K562 (cell line): ENCODE results near the gene DLX2. TPM values are rescaled to one million over a fixed set of nuclear protein-coding genes. Genes with fewer than 3 reads are reported as not detected.

ENCODE experiments used
- ATF6 ChIP-seq: sonication (generic); formaldehyde crosslinking; IDR thresholded peaks from 2 replicates; pipeline ENCODE4 v1.4.0; 2020; ENCODE audit warnings: mild to moderate bottlenecking, missing genetic modification reagents
- BCOR ChIP-seq: fragments of 450-650 bp; IDR thresholded peaks from 2 replicates; pipeline ENCODE4 v1.6.1; 2016
- ERF ChIP-seq: fragments of 450-650 bp; formaldehyde crosslinking; IDR thresholded peaks from 2 replicates; pipeline ENCODE4 v1.4.0; 2020; ENCODE audit warnings: mild to moderate bottlenecking, mixed read lengths
- ESRRB ChIP-seq: fragments of 250-450 bp; sonication (Bioruptor Pico); IDR thresholded peaks from 2 replicates; pipeline ENCODE4 v1.5.0; 2020; ENCODE audit warnings: mild to moderate bottlenecking, moderate library complexity, borderline replicate concordance
- EZH2 ChIP-seq: IDR thresholded peaks from 2 replicates; pipeline ENCODE4 v1.6.1; 2012; ENCODE audit warnings: low read depth, mild to moderate bottlenecking, inconsistent platforms, low read length, borderline replicate concordance
- HDAC1 ChIP-seq, 2 experiments: fragments of 450-650 bp; IDR thresholded peaks; 2 replicates each; pipeline ENCODE4 v1.6.1; 2016 to 2017; ENCODE audit warnings: inconsistent platforms in 1 of 2, mild to moderate bottlenecking in 1 of 2, moderate library complexity in 1 of 2
- HDAC3 ChIP-seq: fragments of 450-650 bp; IDR thresholded peaks from 2 replicates; pipeline ENCODE4 v1.6.1; 2018; ENCODE audit warnings: borderline replicate concordance, mild to moderate bottlenecking, moderate library complexity; ENCODE audit not compliant: partially characterized antibody
- MCM5 ChIP-seq: fragments of 450-650 bp; IDR thresholded peaks from 2 replicates; pipeline ENCODE4 v1.6.1; 2016; ENCODE audit warnings: low read depth
- PKNOX1 ChIP-seq: fragments of 450-650 bp; IDR thresholded peaks from 2 replicates; pipeline ENCODE4 v1.6.1; 2016
- PML ChIP-seq: IDR thresholded peaks from 2 replicates; pipeline ENCODE4 v1.6.1; 2012; ENCODE audit warnings: low read length, inconsistent platforms
- TAF1 ChIP-seq: IDR thresholded peaks from 2 replicates; pipeline ENCODE4 v1.6.1; 2011; ENCODE audit warnings: mild to moderate bottlenecking, low read length, moderate library complexity; ENCODE audit not compliant: insufficient read depth, control insufficient read depth, severe bottlenecking; ENCODE audit errors: extremely low read depth
- TEAD2 ChIP-seq: fragments of 450-650 bp; IDR thresholded peaks from 2 replicates; pipeline ENCODE4 v1.6.1; 2016; ENCODE audit warnings: missing genetic modification characterization, control low read depth, missing compliant biosample characterization
- TRIM28 ChIP-seq: fragments of 450-650 bp; IDR thresholded peaks from 2 replicates; pipeline ENCODE4 v1.6.1; 2017
- ZC3H11A ChIP-seq: IDR thresholded peaks from 2 replicates; pipeline ENCODE4 v1.6.1; 2012; ENCODE audit warnings: low read depth, low read length, improper control_type of control experiment
- ZNF124 ChIP-seq: sonication (generic); formaldehyde crosslinking; IDR thresholded peaks from 2 replicates; pipeline ENCODE4 v1.8.1; 2022; ENCODE audit warnings: missing genetic modification reagents
- ZNF184 ChIP-seq: sonication (generic); formaldehyde crosslinking; IDR thresholded peaks from 2 replicates; pipeline ENCODE4 v1.5.0; 2020; ENCODE audit warnings: missing genetic modification reagents
- ZNF217 ChIP-seq: sonication (generic); formaldehyde crosslinking; IDR thresholded peaks from 2 replicates; pipeline ENCODE4 v1.8.0; 2022; ENCODE audit warnings: mild to moderate bottlenecking, missing genetic modification reagents
- ZNF551 ChIP-seq: fragments of 250-450 bp; sonication (Bioruptor Pico); IDR thresholded peaks from 2 replicates; pipeline ENCODE4 v1.5.0; 2021; ENCODE audit warnings: mild to moderate bottlenecking, moderate library complexity
- ZNF76 ChIP-seq: fragments of 250-450 bp; sonication (Bioruptor Pico); IDR thresholded peaks from 2 replicates; pipeline ENCODE4 v1.4.0; 2020; ENCODE audit warnings: mild to moderate bottlenecking, moderate library complexity, borderline replicate concordance
- ZNF785 ChIP-seq: fragments of 250-450 bp; sonication (Bioruptor Pico); IDR thresholded peaks from 2 replicates; pipeline ENCODE4 v1.4.0; 2020; ENCODE audit warnings: mild to moderate bottlenecking
- polyA plus RNA-seq, 8 experiments: library from polyadenylated mRNA; depleted of rRNA in 4 of 8; stranded (reverse) in 5 of 8; unstranded in 3 of 8; fragments of >200 nt; fragmentation: Nextera tagmentation in 2 of 8; fragmentation: Illumina TruSeq in 1 of 8; extraction: Ambion mirVana in 2 of 8; extraction: Trizol in 1 of 8; gene quantifications; 2 replicates each; pipeline versions ENCODE4 v1.2.1 to v1.2.3, GENCODE V29; 2011 to 2014; ENCODE audit warnings: inconsistent platforms in 1 of 8, missing spikeins in 1 of 8
- total RNA-seq, 7 experiments: library from RNA; depleted of rRNA in 6 of 7; stranded (reverse); fragments of >200 nt in 6 of 7; fragmentation: Illumina TruSeq in 2 of 7; extraction: Trizol in 2 of 7; gene quantifications; 2 replicates each; pipeline versions ENCODE4 v1.2.1 to v1.2.3, GENCODE V29; 2011 to 2021; ENCODE audit warnings: low replicate concordance in 1 of 7
- TF ChIP-seq, protein P1 (sequence below): sonication (generic); formaldehyde crosslinking; IDR thresholded peaks from 2 replicates; pipeline ENCODE4 v1.8.1; 2023; ENCODE audit warnings: missing genetic modification reagents, mild to moderate bottlenecking, borderline replicate concordance

DLX2 gene
- total and polyA plus RNA-seq, 9 of the 15 experiments (the other 6 are each of a cell fraction or from before 2014, with no cell fraction given) = 0.14 to 4.3 (median 0.86) TPM

- TF ChIP-seq ZNF551 (CRISPR knock-in tag) = no peak
- no peak for TF ChIP-seq TEAD2
- TF ChIP-seq, protein P1, sequence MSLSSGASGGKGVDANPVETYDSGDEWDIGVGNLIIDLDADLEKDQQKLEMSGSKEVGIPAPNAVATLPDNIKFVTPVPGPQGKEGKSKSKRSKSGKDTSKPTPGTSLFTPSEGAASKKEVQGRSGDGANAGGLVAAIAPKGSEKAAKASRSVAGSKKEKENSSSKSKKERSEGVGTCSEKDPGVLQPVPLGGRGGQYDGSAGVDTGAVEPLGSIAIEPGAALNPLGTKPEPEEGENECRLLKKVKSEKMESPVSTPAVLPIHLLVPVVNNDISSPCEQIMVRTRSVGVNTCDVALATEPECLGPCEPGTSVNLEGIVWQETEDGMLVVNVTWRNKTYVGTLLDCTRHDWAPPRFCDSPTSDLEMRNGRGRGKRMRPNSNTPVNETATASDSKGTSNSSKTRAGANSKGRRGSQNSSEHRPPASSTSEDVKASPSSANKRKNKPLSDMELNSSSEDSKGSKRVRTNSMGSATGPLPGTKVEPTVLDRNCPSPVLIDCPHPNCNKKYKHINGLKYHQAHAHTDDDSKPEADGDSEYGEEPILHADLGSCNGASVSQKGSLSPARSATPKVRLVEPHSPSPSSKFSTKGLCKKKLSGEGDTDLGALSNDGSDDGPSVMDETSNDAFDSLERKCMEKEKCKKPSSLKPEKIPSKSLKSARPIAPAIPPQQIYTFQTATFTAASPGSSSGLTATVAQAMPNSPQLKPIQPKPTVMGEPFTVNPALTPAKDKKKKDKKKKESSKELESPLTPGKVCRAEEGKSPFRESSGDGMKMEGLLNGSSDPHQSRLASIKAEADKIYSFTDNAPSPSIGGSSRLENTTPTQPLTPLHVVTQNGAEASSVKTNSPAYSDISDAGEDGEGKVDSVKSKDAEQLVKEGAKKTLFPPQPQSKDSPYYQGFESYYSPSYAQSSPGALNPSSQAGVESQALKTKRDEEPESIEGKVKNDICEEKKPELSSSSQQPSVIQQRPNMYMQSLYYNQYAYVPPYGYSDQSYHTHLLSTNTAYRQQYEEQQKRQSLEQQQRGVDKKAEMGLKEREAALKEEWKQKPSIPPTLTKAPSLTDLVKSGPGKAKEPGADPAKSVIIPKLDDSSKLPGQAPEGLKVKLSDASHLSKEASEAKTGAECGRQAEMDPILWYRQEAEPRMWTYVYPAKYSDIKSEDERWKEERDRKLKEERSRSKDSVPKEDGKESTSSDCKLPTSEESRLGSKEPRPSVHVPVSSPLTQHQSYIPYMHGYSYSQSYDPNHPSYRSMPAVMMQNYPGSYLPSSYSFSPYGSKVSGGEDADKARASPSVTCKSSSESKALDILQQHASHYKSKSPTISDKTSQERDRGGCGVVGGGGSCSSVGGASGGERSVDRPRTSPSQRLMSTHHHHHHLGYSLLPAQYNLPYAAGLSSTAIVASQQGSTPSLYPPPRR (CRISPR knock-in tag) = no peak
- TF ChIP-seq TRIM28 = no peak
- no peak for TF ChIP-seq ZNF124 (CRISPR knock-in tag)
- TF ChIP-seq ZNF785 = no peak
- TF ChIP-seq PML = no peak; the same call in 1 of the 2 replicates
- TF ChIP-seq ZNF217 (CRISPR knock-in tag) = no peak
- no peak for TF ChIP-seq ZNF184 (CRISPR knock-in tag)
- peak; percentile 44 for TF ChIP-seq TAF1
- no peak for TF ChIP-seq ZC3H11A
- 0 out of 2 replicates have a peak, but pooled peaks have one; percentile 28 for TF ChIP-seq BCOR
- TF ChIP-seq ZNF76 (CRISPR knock-in tag) = no peak
- TF ChIP-seq HDAC3 = no peak
- TF ChIP-seq PKNOX1 = no peak
- no peak for TF ChIP-seq ESRRB (CRISPR knock-in tag)
- no peak for TF ChIP-seq EZH2
- TF ChIP-seq MCM5 = no peak
- peak in 1 of 2 experiments; percentile 92; a peak in 2 of 4 replicates for TF ChIP-seq HDAC1 (IDR thresholded peaks at IDR 0.05)
- TF ChIP-seq ATF6 = 0 out of 2 replicates have a peak, but pooled peaks have one; percentile 51
- no peak for TF ChIP-seq ERF (CRISPR knock-in tag)
Measured at GRCh38 chr2:172102391-172103359, at the start of gene DLX2 (continued).
